ENCODE results near the gene SIPA1L2.

SIPA1L2 gene

DNA sequence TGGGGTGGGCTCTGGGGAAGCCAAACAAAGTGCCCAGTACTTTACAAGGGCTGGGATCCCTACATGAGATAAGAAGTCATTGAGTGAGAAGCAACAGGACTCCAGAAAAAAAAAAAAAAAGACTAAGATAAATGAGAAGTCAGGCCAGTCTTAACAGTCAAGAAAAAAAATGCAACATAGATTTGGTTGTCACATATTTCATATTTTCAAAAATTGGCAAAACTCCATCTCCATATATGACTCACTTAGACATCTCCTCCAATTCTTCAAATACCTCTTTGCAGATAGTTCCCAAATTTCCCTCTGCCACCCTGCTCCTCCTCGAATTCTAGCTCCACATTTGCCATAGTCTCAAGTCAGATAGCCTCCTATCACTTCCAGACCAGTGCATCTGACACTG lies 20.9 kb upstream of the SIPA1L2 start:
- TF ChIP-seq, protein P1, sequence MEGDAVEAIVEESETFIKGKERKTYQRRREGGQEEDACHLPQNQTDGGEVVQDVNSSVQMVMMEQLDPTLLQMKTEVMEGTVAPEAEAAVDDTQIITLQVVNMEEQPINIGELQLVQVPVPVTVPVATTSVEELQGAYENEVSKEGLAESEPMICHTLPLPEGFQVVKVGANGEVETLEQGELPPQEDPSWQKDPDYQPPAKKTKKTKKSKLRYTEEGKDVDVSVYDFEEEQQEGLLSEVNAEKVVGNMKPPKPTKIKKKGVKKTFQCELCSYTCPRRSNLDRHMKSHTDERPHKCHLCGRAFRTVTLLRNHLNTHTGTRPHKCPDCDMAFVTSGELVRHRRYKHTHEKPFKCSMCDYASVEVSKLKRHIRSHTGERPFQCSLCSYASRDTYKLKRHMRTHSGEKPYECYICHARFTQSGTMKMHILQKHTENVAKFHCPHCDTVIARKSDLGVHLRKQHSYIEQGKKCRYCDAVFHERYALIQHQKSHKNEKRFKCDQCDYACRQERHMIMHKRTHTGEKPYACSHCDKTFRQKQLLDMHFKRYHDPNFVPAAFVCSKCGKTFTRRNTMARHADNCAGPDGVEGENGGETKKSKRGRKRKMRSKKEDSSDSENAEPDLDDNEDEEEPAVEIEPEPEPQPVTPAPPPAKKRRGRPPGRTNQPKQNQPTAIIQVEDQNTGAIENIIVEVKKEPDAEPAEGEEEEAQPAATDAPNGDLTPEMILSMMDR (IDR thresholded peaks at IDR 0.05; ENCODE audit: unreplicated experiment in 3 of 3) = no peak
- H3K9me3 Mint-ChIP-seq = peaks cover 10% of the 10 kb centered on the region
- no peaks in the 10 kb centered on the region for H3K36me3 Mint-ChIP-seq (ENCODE audit: low read depth)
- H3K27ac Mint-ChIP-seq = no peak overlapping the region
- H3K4me1 Mint-ChIP-seq = peaks cover 29% of the 10 kb centered on the region
- H3K27me3 Mint-ChIP-seq (ENCODE audit: low read depth) = peaks cover 3% of the 10 kb centered on the region
- H3K4me3 Mint-ChIP-seq = no peak overlapping the region

DNA sequence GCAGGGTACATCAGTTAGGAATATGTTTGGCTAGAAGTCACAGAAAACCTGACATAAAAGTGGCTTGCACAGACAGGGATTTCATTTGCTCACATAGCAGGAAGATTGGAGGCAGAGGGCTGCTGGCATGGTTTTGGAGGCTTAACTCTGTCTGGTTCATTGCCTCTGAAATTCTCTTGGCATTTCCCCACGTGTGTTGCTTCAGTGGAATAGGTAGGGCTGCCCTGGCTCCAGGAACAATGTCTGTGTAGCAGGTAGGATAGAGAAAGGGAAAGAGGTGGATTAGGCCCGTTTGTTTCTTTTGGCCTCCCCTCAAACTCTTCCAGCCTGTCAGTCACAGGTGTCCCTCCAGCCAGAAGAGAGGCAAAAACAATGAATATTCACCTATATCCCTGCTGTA lies 20.5 kb upstream of the SIPA1L2 start:
- Mint-ChIP-seq H3K27ac (no peak overlapping the region), H3K4me1 (peaks cover 27% of the 10 kb centered on the region), H3K36me3 (ENCODE audit: low read depth) (no peaks in the 10 kb centered on the region), H3K4me3 (no peak overlapping the region), H3K27me3 (ENCODE audit: low read depth) (peaks cover 3% of the 10 kb centered on the region), H3K9me3 (peaks cover 10% of the 10 kb centered on the region)
- TF ChIP-seq, protein P1 (IDR thresholded peaks at IDR 0.05; ENCODE audit: unreplicated experiment in 3 of 3) = no peak

DNA sequence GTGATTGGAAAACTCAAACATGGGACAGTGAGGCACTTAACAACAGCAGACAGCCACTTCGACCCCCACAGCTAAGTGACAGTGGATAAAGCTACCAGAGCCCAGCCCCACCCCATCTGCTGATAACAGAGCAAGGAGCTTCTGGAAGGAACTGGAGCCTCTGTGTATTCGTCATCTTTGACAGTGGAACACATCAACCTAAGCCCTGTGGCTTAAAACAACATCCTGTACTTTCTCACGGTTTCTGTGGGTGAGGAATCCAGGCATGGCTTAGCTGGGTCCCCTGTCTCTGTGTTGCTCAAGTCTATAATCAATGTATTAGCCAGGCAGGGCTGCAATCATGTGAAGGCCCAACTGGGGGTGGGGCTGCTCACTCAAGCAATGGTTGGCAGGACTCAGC lies 18.4 kb upstream of the SIPA1L2 start:
- Mint-ChIP-seq H3K36me3 (ENCODE audit: low read depth) (no peaks in the 10 kb centered on the region), H3K4me1 (peaks cover 8% of the 10 kb centered on the region), H3K27me3 (ENCODE audit: low read depth) (peaks cover 3% of the 10 kb centered on the region), H3K4me3 (no peak overlapping the region), H3K9me3 (peaks cover 10% of the 10 kb centered on the region), H3K27ac (no peak overlapping the region)
- TF ChIP-seq, protein P1 (IDR thresholded peaks at IDR 0.05; ENCODE audit: unreplicated experiment in 3 of 3) = no peak

DNA sequence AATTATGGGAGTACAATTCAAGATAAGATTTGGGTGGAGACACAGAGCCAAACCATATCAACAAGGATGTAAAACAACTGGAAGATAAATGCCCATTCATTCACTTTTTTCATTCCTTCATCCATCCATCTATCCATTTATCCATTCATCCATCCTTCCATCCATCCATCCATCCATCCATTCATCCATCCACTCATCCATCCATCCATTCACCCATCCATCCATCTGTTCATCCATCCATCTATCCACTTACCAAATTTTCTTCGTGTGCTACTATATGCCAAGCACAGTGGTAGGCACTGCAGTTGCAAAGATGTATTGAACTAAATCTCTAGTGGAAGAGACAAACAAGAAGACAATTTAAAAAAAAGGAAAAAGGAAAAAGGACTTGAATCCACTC lies 14.3 kb upstream of the SIPA1L2 start:
- Mint-ChIP-seq H3K4me1 (no peaks in the 10 kb centered on the region), H3K27me3 (ENCODE audit: low read depth) (peaks cover 3% of the 10 kb centered on the region), H3K27ac (no peak overlapping the region), H3K4me3 (no peak overlapping the region), H3K36me3 (ENCODE audit: low read depth) (no peaks in the 10 kb centered on the region), H3K9me3 (peaks cover 4% of the 10 kb centered on the region)
- TF ChIP-seq, protein P1 (IDR thresholded peaks at IDR 0.05; ENCODE audit: unreplicated experiment in 3 of 3) = no peak

DNA sequence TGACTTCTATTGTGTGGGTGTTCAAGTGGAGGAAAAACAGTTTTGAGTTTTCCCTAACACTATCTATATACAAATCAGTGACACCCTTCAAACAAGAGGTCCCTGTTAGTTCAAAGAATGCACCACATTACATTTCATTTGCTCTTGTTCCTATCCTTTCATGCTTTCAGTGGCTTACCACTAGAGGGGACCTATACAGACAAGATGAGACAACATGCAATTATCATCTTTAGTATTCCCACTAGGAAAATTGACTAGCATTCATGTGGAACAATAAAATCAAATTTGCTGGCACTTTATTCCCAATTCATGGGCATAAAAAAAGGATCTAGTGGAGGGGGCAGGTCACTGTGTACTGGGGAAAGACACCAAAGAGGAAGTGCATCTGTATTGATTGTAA lies 13.3 kb upstream of the SIPA1L2 start:
- no peak overlapping the region for H3K27ac Mint-ChIP-seq
- H3K27me3 Mint-ChIP-seq (ENCODE audit: low read depth) = peaks cover 3% of the 10 kb centered on the region
- H3K4me3 Mint-ChIP-seq = no peak overlapping the region
- H3K36me3 Mint-ChIP-seq (ENCODE audit: low read depth) = no peaks in the 10 kb centered on the region
- no peaks in the 10 kb centered on the region for H3K4me1 Mint-ChIP-seq
- peaks cover 2% of the 10 kb centered on the region for H3K9me3 Mint-ChIP-seq
- TF ChIP-seq, protein P1 (IDR thresholded peaks at IDR 0.05; ENCODE audit: unreplicated experiment in 3 of 3) = no peak

DNA sequence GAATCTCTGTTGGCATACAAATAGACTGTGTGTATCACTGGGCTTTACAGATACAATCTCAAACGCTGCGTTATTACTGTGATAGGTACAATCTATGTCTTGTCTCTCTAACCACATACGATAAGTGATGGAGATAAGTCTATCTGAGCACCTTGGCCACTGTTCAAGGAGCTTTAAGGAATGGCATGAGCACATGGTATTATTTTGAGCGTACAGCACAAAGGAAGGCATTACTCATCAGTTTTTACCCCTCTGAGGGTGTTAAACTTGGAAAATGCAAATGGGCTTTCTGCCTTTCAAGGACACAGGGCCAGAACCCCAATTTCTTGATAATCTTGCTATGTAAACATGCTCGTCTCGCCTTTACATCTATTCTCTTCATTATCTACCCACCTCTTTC lies 11.6 kb upstream of the SIPA1L2 start:
- H3K27me3 Mint-ChIP-seq (ENCODE audit: low read depth) = peaks cover 3% of the 10 kb centered on the region
- no peaks in the 10 kb centered on the region for H3K36me3 Mint-ChIP-seq (ENCODE audit: low read depth)
- H3K4me3 Mint-ChIP-seq = no peak overlapping the region
- peaks cover 2% of the 10 kb centered on the region for H3K9me3 Mint-ChIP-seq
- H3K27ac Mint-ChIP-seq = no peak overlapping the region
- TF ChIP-seq, protein P1 (IDR thresholded peaks at IDR 0.05; ENCODE audit: unreplicated experiment in 3 of 3) = no peak
- H3K4me1 Mint-ChIP-seq = no peaks in the 10 kb centered on the region

Measured in nephron (organoid).